ENCODE measurements around the gene KCTD2. TPM values are rescaled to one million over a fixed set of nuclear protein-coding genes. Genes with fewer than 3 reads are reported as not detected.
A peak's percentile ranks its signal among the peaks of the same experiment; 100 is the strongest.

KCTD2 gene
- polyA plus RNA-seq, 2 of the 4 experiments (the other 2 are of a cell fraction), result 18.8 to 31.3 TPM

DNA sequence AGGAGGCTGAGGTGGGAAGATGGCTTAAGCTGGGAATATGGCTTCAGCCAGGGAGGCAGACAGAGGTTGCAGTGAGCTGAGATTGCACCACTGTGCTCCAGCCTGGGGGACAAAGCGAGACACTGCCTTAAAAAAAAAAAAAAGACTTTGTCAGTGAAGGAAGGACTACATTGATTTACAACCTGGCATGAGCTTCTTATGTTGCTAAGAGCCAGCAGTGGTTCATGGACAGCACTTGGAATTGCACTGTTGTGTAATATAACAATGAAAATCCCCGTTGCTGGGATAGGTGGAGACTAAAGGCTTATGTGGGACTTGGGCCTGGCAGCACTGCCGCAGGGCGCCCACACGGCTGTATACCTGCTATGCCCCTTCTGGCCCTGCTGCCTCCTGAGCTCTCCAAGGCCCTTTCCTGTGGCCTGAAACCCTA is 26.6 kb downstream of the KCTD2 start (continued):
- TF ChIP-seq, protein P1, sequence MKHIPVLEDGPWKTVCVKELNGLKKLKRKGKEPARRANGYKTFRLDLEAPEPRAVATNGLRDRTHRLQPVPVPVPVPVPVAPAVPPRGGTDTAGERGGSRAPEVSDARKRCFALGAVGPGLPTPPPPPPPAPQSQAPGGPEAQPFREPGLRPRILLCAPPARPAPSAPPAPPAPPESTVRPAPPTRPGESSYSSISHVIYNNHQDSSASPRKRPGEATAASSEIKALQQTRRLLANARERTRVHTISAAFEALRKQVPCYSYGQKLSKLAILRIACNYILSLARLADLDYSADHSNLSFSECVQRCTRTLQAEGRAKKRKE (CRISPR knock-in tag; IDR thresholded peaks at IDR 0.05; ENCODE audit: low read depth), result no peak
- TF ChIP-seq, protein P2, sequence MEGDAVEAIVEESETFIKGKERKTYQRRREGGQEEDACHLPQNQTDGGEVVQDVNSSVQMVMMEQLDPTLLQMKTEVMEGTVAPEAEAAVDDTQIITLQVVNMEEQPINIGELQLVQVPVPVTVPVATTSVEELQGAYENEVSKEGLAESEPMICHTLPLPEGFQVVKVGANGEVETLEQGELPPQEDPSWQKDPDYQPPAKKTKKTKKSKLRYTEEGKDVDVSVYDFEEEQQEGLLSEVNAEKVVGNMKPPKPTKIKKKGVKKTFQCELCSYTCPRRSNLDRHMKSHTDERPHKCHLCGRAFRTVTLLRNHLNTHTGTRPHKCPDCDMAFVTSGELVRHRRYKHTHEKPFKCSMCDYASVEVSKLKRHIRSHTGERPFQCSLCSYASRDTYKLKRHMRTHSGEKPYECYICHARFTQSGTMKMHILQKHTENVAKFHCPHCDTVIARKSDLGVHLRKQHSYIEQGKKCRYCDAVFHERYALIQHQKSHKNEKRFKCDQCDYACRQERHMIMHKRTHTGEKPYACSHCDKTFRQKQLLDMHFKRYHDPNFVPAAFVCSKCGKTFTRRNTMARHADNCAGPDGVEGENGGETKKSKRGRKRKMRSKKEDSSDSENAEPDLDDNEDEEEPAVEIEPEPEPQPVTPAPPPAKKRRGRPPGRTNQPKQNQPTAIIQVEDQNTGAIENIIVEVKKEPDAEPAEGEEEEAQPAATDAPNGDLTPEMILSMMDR (IDR thresholded peaks at IDR 0.05), result no peak

DNA sequence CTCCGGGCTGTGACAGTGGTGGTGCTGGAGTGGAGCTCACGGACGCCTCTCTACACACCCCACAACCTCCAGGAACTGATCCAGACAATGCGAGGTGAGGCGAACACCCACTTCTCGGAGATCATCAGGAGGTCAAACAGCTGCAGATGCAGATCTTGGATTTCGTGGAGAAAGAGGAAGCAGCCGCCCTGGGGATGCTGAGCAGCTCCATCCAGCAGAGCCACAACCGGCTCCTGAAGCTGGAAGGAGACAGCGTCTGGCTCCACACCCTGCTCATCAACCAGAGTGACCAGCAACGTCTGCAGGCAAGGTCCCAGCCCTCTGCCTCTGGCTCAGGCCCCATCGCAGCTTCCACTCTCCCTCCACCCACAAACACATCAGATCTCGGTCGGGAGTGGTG is 27.5 kb downstream of the KCTD2 start:
- Histone ChIP-seq H3K4me2 (no peak overlapping the region), H3K27ac (peak overlapping the region in 1 of 2 experiments; percentile 30; a peak in 1 of 6 replicates), H3K4me1 (peaks cover 32% of the 10 kb centered on the region), H3K4me3 (no peak overlapping the region), H3K9me3 (no peaks in the 10 kb centered on the region)
- ChIA-PET POLR2A (interaction anchor here (0.9 to 4.8 kb wide), 3 partner anchors 13 to 57 kb away, joined by 3 to 21 read pairs (median 4); partner anchors contain the start of genes ARMC7, NT5C and SLC16A5), CTCF (interaction anchor here (0.8 to 81.8 kb wide), 6 partner anchors 12 to 127 kb away, joined by 3 to 3429 read pairs (median 64); partner anchors contain the start of genes ARMC7, NT5C and SLC16A5)
- WGBS (ENCODE audit: missing lambda C conversion rate), result 91% methylated on average over 14 of the region's 14 CpGs
- DNase-seq (ENCODE audit: low read depth in 1 of 2, low spot score in 1 of 2), result no peak
- no peak for FAIRE-seq
- no peak for ATAC-seq
- TF ChIP-seq, protein P3, sequence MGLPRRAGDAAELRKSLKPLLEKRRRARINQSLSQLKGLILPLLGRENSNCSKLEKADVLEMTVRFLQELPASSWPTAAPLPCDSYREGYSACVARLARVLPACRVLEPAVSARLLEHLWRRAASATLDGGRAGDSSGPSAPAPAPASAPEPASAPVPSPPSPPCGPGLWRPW (IDR thresholded peaks at IDR 0.05), result no peak
- TF ChIP-seq, protein P4, sequence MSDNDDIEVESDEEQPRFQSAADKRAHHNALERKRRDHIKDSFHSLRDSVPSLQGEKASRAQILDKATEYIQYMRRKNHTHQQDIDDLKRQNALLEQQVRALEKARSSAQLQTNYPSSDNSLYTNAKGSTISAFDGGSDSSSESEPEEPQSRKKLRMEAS (IDR thresholded peaks at IDR 0.05), result no peak
- no peak for TF ChIP-seq MAFK (IDR thresholded peaks at IDR 0.05; ENCODE audit: partially characterized antibody)
- no peak for TF ChIP-seq CHD4 (IDR thresholded peaks at IDR 0.05; ENCODE audit: borderline replicate concordance)
- no peak for TF ChIP-seq RCOR1 (IDR thresholded peaks at IDR 0.05; ENCODE audit: low read depth, low read length)
- TF ChIP-seq FOXS1 (CRISPR knock-in tag; IDR thresholded peaks at IDR 0.05), result no peak
- TF ChIP-seq TFCP2L1 (CRISPR knock-in tag; IDR thresholded peaks at IDR 0.05), result no peak
- no peak for TF ChIP-seq GATA3 (IDR thresholded peaks at IDR 0.05; ENCODE audit: borderline replicate concordance)
- TF ChIP-seq EHF (CRISPR knock-in tag; IDR thresholded peaks at IDR 0.05), result no peak
- TF ChIP-seq ESRRA (IDR thresholded peaks at IDR 0.05; ENCODE audit: borderline replicate concordance, low read length), result no peak
- no peak for TF ChIP-seq RFX5 (IDR thresholded peaks at IDR 0.05)
- TF ChIP-seq RAD21 (conservative IDR thresholded peaks at IDR 0.05 in 1 of 2, IDR thresholded peaks at IDR 0.05 in 1 of 2), result no peak
- TF ChIP-seq, protein P5, sequence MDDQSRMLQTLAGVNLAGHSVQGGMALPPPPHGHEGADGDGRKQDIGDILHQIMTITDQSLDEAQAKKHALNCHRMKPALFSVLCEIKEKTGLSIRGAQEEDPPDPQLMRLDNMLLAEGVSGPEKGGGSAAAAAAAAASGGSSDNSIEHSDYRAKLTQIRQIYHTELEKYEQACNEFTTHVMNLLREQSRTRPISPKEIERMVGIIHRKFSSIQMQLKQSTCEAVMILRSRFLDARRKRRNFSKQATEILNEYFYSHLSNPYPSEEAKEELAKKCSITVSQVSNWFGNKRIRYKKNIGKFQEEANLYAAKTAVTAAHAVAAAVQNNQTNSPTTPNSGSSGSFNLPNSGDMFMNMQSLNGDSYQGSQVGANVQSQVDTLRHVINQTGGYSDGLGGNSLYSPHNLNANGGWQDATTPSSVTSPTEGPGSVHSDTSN (IDR thresholded peaks at IDR 0.05), result no peak
- no peak for TF ChIP-seq KDM5A (IDR thresholded peaks at IDR 0.05)
- no peak for TF ChIP-seq BHLHE40 (IDR thresholded peaks at IDR 0.05; ENCODE audit: low read depth, low read length)

DNA sequence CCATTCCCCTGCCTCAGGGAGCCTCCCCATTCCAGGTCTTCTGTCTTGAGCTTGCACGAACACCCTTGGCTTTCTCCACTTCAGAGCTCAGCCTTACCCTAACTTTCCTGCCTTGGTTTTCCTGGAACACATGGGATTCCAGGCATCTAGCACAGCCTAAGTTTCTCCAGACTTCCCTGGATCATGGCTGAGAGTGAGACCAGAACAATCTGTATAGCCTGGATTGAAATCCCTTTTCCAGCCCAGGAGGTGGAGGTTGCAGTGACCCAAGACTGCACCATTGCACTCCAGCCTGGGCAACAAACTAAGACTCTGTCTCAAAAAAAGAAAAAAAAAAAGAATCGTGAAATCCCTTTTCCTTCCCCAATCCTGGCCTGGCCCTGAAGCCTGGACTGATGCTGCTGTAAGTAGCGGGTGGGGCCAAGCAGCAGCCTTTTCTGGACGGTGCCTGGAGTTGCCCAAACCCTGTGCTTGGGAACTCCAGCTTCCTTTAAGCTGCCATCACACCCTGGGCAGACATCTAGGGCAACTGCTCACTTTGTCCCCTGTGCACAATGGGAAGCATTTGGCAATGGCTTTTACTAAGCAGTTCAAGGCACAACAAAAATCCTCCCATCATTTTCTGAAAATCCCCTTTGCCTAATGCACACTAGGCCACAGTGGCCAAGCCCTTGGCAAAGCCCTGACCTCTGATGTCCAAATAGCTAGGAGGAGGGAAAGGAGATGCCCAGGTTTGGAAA is 28.7 kb downstream of the KCTD2 start:
- ATAC-seq (peak; percentile 11 to 30; a peak in 3 of 6 replicates), DNase-seq (ENCODE audit: low read depth in 1 of 2, low spot score in 1 of 2) (no peak), FAIRE-seq (no peak)
- peaks cover 33% of the 10 kb centered on the region for H3K4me1 ChIP-seq
- WGBS (ENCODE audit: missing lambda C conversion rate), result 62% methylated on average over 4 of the region's 4 CpGs
- H3K4me3 ChIP-seq, result no peak overlapping the region
- TF ChIP-seq HOXA7 (CRISPR knock-in tag; IDR thresholded peaks at IDR 0.05) (no peak), BHLHE40 (IDR thresholded peaks at IDR 0.05; ENCODE audit: low read depth, low read length) (no peak), POLR2A (IDR thresholded peaks at IDR 0.05; ENCODE audit: low read length) (no peak)
- ChIA-PET POLR2A (interaction anchor here (1.2 to 4.8 kb wide), 3 partner anchors 12 to 49 kb away, joined by 3 to 21 read pairs (median 4); partner anchors contain the start of gene SLC16A5), CTCF (interaction anchor here (0.6 to 81.8 kb wide), 8 partner anchors 8 to 284 kb away, joined by 3 to 3429 read pairs (median 4); partner anchors contain the start of genes ARMC7, NT5C and SLC16A5)
- H3K27ac ChIP-seq, result peak overlapping the region; percentile 22 to 58; a peak in 4 of 6 replicates
- no peaks in the 10 kb centered on the region for H3K9me3 ChIP-seq
- H3K4me2 ChIP-seq, result no peak overlapping the region
